ENCODE measurements around the gene SPN.
"Not testable (repeated sequence)": the region's sequence is repeated elsewhere in the genome, so short reads cannot be mapped to it uniquely, and the experiment has no call there.

SPN gene

DNA sequence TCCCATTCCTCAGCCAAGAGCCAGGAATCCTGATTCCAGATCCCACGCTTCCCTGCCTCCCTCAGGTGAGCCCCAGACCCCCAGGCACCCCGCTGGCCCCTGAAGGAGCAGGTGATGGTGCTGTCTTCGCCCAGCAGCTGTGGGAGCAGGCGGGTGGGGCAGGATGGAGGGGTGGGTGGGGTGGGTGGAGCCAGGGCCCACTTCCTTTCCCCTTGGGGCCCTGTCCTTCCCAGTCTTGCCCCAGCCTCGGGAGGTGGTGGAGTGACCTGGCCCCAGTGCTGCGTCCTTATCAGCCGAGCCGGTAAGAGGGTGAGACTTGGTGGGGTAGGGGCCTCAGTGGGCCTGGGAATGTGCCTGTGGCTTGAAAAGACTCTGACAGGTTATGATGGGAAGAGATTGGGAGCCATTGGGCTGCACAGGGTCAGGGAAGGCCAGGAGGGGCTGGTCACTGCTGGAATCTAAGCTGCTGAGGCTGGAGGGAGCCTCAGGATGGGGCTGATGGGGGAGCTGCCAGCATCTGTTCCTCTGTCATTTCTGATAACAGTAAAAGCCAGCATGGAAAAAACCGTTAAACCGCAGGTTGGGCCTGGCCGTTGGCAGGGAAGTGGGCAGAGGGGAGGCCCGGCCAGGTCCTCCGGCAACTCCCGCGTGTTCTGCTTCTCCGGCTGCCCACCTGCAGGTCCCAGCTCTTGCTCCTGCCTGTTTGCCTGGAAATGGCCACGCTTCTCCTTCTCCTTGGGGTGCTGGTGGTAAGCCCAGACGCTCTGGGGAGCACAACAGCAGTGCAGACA is at the start of gene SPN:
TSS of gene SPN (plus strand) at position 232 of the 791 bp plus-strand sequence. CDS start at position 714, 482 bp downstream.
- FAIRE-seq: no peak

DNA sequence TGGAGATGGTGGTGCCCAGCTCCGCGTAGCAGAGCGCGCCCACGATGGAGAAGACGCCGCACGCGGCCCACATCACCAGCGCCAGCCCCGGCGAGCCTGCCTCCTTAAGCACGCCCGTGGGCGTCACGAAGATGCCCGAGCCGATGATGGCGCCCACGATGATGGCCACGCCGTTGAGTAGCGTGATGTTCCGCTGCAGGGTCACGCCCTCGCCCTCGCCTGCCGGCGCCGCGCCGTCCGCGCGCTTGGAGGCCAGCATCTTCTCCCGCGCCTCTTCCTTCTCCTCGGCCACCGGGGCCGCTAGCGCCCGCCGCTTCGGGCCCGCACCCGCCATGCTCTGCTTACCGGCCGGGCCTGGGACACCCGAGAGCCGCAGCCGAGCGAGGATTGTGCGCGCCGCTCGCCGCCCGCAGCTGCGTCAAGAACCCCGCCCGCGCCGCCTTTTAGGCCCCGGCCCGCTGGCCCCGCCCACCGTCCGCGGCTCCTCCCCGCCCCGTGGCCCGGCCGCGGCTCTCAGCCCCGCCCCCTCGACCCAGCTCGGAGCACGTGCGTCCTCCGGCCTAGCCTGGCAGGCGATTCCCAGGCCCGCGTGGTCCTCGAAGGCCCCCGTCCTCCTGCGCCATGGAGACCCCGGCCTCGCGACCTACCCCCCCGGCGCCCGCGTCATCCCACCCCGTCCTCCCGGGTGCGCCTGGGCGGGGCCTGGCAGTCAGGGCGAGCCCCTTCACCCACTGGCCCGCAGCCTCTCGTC is 49.6 kb upstream of the SPN start:
- not testable (repeated sequence) for FAIRE-seq

DNA sequence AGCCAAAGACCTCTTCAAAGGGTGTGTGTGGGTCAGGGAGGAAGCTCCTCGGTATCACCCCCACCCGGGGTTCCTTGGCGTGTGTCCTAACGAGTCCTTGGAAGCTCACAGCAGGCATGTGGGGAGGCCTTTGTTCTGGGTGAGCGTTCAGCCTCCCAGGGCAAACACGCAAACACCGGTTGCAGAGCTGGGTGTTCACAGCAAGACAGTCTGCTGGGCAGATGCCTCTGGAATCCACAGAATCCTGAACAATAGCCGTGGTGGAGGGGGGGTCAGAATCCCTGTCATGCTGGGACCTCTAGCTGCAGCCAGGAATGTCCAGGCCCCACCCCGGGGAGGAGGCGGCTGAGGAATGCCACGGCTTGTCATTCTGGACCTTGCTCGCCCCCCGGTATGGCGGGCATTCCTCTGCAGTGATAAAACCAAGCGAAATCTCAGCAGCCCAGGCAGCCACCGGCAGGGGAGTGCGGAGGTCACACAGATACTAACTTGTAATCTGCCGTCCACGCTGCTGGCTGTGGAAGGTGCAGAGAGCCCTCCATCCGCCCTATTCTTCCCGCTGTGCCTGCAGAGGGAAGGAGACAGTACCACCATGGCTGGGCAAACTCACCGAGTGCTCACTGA is 48.2 kb upstream of the SPN start:
- FAIRE-seq: not testable (repeated sequence)

GRCh38 chr16:29616127-29616526 is 46.9 kb upstream of the SPN start:
- FAIRE-seq: not testable (repeated sequence)

DNA sequence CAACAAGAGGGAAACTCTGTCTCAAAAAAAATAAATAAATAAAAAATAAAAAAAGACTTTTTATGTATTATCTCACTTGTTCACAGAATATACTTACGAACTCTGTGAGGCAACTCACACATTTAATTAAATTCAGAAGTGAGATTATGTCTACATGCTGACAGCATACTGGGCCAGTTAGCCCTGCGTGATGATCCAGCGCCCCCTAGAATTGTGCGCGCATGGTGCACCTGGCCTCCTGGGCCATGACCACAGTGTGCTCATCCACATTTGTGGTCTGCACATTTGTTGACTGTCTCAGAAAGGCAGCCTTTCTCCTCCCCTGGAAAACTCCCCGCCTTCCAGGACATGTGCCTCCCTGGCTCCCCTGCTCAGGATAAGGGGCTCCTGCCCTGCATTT is 42.5 kb upstream of the SPN start:
- not testable (repeated sequence) for FAIRE-seq

DNA sequence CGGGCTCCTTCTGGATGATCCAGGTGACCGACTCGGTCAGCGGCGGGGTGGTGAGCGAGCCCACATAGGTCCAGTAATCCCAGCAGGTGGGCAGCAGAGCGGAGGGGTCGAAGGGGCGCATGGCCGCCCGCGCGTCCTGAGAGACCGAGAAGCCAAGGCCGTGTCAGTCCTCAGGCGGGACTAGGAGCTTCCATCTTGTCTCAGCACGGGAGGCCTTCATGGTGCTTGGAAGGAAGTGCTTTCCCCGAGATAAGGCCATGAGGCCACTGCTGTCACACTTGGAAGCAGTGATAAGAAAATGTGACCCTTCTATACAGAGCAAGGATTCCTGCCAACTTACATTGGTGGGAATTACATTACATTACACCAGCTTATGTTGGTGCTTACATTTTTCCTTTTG is 40.3 kb upstream of the SPN start:
- not testable (repeated sequence) for FAIRE-seq

DNA sequence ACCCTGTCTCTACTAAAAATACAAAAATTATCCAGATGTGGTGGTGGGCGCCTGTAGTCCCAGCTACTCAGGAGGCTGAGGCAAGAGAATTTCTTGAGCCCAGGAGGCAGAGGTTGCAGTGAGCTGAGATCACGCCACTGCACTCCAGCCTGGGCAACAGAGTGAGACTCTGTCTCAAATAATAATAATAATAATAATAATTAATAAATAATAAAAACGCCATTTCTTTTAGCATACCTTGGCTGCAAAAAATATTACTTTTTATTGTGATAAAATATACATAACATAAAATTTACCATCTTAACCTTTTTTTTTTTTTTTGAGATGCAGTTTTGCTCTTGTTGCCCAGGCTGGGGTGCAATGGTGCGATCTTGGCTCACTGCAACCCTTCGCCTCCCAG is 39.8 kb upstream of the SPN start:
- FAIRE-seq: not testable (repeated sequence)

GRCh38 chr16:29625114-29625513 is 37.9 kb upstream of the SPN start:
- not testable (repeated sequence) for FAIRE-seq

GRCh38 chr16:29626778-29627331 is 36.2 kb upstream of the SPN start:
- not testable (repeated sequence) for FAIRE-seq

DNA sequence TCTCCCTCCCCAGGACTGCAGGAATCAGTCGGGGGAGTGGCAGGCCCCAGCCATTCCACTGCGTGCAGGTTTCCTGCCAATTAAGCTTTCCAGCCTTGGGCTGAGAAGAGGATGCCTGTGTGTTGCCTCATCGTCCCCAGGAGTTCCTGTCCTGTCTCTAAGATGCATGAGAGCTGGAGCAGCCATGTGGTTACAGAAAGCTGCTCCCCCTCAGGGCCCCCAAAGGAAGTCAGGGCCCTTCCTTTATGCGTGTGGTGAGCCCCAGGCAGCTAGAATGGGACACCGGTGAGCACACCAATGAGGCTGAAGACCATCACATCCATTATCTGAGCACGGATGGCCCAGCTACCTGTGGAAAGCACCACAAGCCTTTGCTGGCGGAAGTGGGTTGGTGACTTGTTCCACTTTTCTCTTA is 35.4 kb upstream of the SPN start:
- not testable (repeated sequence) for FAIRE-seq

- FAIRE-seq: not testable (repeated sequence)
These were observed 34.3 kb upstream of the SPN start for GRCh38 chr16:29628707-29629106.

DNA sequence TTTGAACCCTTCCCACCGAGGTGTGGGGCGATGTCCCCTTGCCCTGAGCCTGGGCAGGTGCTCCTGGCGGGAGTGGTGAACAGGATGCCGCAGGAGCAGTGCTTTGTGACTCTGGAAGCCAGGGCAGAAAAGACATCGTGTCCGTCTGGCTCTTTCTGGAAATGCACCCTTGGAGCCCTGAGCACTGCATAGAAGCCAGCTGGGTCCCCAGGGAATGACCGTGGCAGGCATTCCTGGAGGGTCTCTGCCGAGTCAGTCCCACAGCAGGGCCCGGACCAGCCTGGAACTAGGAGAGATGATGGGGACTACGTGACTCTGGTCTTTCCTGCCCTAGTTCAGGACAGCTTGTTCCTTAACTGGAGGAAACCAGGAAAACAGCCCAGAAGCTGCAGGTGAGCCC is 33.7 kb upstream of the SPN start:
- FAIRE-seq: not testable (repeated sequence)

DNA sequence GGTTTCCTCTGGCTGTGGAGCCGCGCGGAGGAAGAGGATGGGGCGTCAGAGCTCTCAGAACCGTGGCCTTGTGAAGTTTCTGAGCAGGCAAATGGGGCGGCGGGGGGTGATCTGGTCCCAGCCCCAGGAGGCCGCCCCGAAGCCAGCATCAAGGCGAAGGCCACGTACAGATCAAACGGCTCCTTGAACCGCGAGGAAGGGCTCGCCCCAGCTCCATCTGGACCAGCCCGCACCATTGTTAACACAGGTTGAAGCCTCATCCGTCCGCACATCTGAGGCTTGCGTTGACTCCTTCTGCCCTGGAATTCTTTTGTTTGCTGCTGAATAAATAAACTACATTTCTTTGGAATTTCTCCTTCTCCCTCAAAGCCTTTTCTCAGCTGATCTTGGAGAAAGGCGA is 31.4 kb upstream of the SPN start:
- FAIRE-seq: not testable (repeated sequence)

- not testable (repeated sequence) for FAIRE-seq
These were observed 27.1 kb upstream of the SPN start for GRCh38 chr16:29635902-29636301.

DNA sequence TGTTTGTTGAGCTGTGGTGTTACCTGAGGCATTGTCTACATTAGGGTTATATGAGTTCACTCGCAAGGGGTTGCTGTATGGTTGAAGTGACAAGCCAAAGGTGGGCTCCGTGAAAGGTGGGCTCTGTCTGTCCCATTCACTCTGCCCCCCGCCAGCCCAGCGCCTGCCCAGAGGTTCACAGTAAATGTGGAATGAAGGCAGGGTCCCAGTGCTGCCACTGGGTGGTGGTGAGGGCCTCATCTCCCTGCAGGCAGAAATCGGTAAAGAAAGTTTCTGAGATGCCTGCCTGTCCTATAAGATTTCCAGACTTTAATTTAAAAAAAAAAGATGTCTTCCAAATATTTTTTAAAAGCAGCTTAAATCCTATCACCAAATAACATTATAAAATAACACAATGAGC is 26.7 kb upstream of the SPN start:
- FAIRE-seq: not testable (repeated sequence)

GRCh38 chr16:29638751-29639150 is 24.3 kb upstream of the SPN start:
- FAIRE-seq: not testable (repeated sequence)

DNA sequence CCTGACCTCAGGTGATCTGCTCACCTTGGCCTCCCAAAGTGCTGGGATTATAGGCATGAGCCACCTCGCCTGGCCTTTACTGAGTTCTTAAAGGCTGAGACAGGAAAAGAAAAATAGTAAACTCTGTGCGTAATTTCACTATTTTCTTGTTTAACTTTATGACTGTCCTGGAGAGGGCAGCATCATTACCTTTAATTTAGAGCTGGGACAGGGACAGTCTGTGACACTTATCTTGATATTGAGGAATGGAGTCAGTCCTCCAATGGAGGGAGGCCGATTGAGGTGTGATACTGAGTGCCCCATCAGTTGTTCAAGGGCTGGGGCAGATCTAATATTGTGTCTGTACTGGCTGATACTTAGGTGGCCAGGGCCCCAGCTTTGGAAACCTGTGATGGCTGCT is 21.5 kb upstream of the SPN start:
- FAIRE-seq: no peak

- no peak for FAIRE-seq
These were observed 19.5 kb upstream of the SPN start for GRCh38 chr16:29643596-29643995.

DNA sequence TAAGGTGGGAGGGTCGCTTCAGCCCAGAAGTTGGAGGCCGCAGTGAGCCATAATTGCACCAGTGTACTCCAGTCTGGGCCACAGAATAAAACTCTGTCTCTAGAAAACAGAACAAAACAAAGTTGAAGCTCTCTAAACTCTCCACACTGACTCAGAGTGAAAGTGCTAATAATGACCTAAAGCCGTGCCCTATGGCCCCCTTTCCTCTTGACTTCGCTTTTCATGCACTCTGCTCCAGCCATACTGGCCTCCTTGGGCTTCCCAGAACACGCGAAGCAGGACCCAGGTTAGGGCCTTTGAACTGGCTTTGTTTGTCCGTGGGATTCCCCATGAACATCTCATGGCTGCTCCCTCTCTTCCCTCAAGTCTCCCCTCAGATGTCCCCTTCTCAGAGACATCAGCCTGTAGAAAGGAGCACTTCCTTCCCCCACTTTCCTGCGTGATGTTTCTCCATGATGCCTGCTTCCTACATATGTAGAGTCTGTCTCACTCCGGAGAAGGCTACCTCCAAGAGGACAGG is 18.6 kb upstream of the SPN start:
- FAIRE-seq: no peak

DNA sequence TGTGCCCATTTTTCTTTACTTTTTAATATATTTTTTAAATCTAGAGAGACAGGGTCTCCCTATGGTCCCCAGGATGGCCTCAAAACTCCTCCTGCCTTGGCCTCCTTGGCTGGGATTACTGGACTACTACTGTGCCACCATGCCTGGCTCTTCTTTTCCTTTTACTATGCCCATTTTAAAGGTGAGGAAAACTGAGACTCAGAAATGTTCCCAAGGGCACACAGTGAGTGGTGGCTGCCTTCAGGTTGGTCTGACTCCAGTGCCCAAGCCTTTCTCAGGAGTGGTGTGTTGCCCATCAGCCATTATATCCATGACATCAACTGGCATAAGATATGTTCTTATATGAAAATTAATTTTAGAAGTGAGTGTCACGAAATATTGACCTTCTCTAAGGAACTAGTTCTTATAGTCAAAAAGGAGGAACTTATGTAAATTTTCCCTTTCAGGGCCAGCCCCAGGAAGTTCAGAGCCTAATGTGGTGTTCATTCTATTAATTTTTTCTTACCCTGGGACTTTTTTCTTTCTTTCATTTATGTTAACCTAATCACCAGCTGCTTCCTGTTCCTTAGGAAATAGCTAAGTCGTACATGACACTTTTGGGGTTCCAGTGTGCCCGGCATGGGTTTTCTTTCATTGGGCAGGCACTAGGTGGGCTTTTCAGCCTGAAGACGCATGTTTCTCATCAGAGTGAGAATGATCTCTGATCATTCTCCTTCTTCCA is 17.9 kb upstream of the SPN start:
- FAIRE-seq: no peak

DNA sequence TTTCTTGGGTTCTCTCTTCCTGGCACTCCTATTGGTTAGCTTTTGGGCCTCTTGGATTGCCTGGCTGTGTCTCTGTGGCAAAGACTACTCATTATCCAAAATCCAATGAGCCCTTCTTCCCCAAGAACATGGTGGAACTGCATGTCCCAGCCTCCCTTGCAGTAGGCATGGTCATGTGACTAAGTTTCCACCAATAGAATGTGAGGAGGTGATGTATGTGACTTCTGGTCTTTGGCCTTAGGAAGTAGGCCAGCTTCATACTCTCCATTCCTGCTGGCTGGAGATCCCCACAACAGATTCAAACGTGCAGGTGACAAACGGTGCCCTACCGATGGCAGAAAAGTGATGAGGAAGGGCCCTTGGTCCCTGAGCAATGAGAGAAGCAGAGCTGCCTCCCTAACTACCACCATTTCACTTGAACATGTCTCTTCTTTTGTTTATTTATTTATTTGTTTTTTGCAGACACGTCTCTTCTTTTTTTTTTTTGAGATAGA is 17.3 kb upstream of the SPN start:
- FAIRE-seq: no peak

DNA sequence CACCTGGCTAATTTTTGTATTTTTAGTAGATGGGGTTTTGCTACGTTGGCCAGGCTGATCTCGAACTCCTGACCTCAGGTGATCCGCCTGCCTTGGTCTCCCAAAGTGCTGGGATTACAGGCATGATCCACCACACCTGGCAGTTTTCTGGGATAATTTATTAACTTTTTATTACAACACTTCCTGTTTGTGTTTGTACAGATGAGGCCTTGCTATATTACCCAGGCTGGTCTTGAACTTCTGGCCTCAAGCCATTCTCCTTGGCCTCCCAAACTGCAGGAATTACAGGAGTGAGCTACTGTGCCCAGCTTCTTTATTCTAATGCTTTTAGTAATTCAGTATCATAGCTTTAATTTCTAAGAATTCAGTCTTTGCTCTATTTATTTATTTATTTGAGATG is 16.1 kb upstream of the SPN start:
- no peak for FAIRE-seq
